Immature natural killer cell (primary cell): ENCODE data around the gene PID1. TPM values are rescaled to one million over a fixed set of nuclear protein-coding genes. Genes with fewer than 3 reads are reported as not detected.

ENCODE experiments used
- DNase-seq, 3 donors: peaks; one replicate each; pipeline ENCODE4 v3.0.0; 2022; ENCODE audit warnings: mixed read lengths in 1 of 3
- H3K27ac Mint-ChIP-seq, 6 donors: one replicate each; pipeline ENCODE4 v1.8.0; 2020; ENCODE audit warnings: mixed read lengths in 6 of 6, mild to moderate bottlenecking in 5 of 6, inconsistent platforms in 4 of 6, moderate library complexity in 3 of 6
- H3K27me3 Mint-ChIP-seq, 3 donors: one replicate each; pipeline ENCODE4 v1.8.0; 2020 to 2021; ENCODE audit warnings: low read depth in 3 of 3, mild to moderate bottlenecking in 3 of 3, mixed read lengths in 3 of 3, moderate library complexity in 3 of 3, inconsistent platforms in 1 of 3
- H3K36me3 Mint-ChIP-seq, 3 donors: one replicate each; pipeline ENCODE4 v1.8.0; 2020; ENCODE audit warnings: mixed read lengths in 3 of 3, inconsistent platforms in 2 of 3, mild to moderate bottlenecking in 2 of 3
- H3K4me1 Mint-ChIP-seq, 2 donors: one replicate each; pipeline ENCODE4 v1.8.0; 2020; ENCODE audit warnings: inconsistent platforms in 2 of 2, mild to moderate bottlenecking in 2 of 2, mixed read lengths in 2 of 2, moderate library complexity in 1 of 2
- H3K4me3 Mint-ChIP-seq, 5 donors: one replicate each; pipeline ENCODE4 v1.8.0; 2020; ENCODE audit warnings: mild to moderate bottlenecking in 5 of 5, mixed read lengths in 5 of 5, inconsistent platforms in 3 of 5, moderate library complexity in 3 of 5
- H3K9me3 Mint-ChIP-seq, 6 donors: one replicate each; pipeline ENCODE4 v1.8.0; 2020; ENCODE audit warnings: mild to moderate bottlenecking in 6 of 6, mixed read lengths in 6 of 6, inconsistent platforms in 4 of 6, moderate library complexity in 3 of 6
- polyA plus RNA-seq, 3 donors: library from polyadenylated mRNA; unstranded; fragments of 300-500 nt; fragmentation: Illumina TruSeq; gene quantifications; one replicate each; pipeline ENCODE4 v1.2.3, GENCODE V29; 2021

PID1 gene
- polyA plus RNA-seq, 3 donors from 2014 or later: 0.38 to 2.8 TPM; not detected in 1

GRCh38 chr2:229163893-229164292 lies 107.2 kb downstream of the PID1 start:
- H3K4me3 Mint-ChIP-seq: no peak overlapping the region
- no peak for DNase-seq
- H3K36me3 Mint-ChIP-seq: no peaks in the 10 kb centered on the region
- H3K9me3 Mint-ChIP-seq: peaks cover 0 to 8% (median 0%) of the 10 kb centered on the region in 6 donors
- peaks cover 0 to 2% (median 0%) of the 10 kb centered on the region in 3 donors for H3K27me3 Mint-ChIP-seq
- no peak overlapping the region for H3K27ac Mint-ChIP-seq
- no peaks in the 10 kb centered on the region for H3K4me1 Mint-ChIP-seq

GRCh38 chr2:229162015-229162414 lies 109.1 kb downstream of the PID1 start:
- H3K27me3 Mint-ChIP-seq: peaks cover 0 to 2% (median 0%) of the 10 kb centered on the region in 3 donors
- H3K27ac Mint-ChIP-seq: no peak overlapping the region
- no peak for DNase-seq
- no peaks in the 10 kb centered on the region for H3K4me1 Mint-ChIP-seq
- no peaks in the 10 kb centered on the region for H3K36me3 Mint-ChIP-seq
- H3K4me3 Mint-ChIP-seq: no peak overlapping the region
- H3K9me3 Mint-ChIP-seq: peaks cover 0 to 10% (median 4%) of the 10 kb centered on the region in 6 donors

DNA sequence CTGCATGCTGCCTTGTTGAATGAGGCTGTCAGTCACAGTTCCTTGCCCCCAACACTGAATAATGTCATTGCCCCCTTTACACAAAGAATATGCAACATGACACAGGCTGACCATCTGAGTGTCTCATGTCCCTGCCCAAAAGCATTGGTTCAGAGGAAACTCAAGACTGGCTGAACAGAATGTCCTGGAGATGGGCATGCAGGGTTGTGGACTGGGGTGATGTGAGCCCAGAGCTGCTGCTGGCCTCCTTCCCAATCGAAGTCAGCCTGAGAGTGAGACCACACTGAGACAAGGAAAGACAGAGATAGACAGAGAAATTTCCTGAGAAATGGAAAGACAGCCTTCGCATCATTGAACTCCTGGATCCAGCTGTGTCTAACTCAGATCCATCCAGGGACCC lies 110.1 kb downstream of the PID1 start:
- no peak overlapping the region for H3K4me3 Mint-ChIP-seq
- no peak overlapping the region for H3K27ac Mint-ChIP-seq
- peaks cover 0 to 2% (median 0%) of the 10 kb centered on the region in 3 donors for H3K27me3 Mint-ChIP-seq
- peaks cover 0 to 13% (median 4%) of the 10 kb centered on the region in 6 donors for H3K9me3 Mint-ChIP-seq
- H3K36me3 Mint-ChIP-seq: no peaks in the 10 kb centered on the region
- no peak for DNase-seq
- H3K4me1 Mint-ChIP-seq: no peaks in the 10 kb centered on the region

GRCh38 chr2:229160180-229160579 lies 110.9 kb downstream of the PID1 start:
- no peak overlapping the region for H3K27ac Mint-ChIP-seq
- H3K4me3 Mint-ChIP-seq: no peak overlapping the region

GRCh38 chr2:229159405-229159804 lies 111.7 kb downstream of the PID1 start:
- no peaks in the 10 kb centered on the region for H3K36me3 Mint-ChIP-seq
- no peak overlapping the region for H3K27ac Mint-ChIP-seq
- H3K27me3 Mint-ChIP-seq: peaks cover 0 to 2% (median 0%) of the 10 kb centered on the region in 3 donors
- no peaks in the 10 kb centered on the region for H3K4me1 Mint-ChIP-seq
- no peak for DNase-seq
- peaks cover 0 to 13% (median 6%) of the 10 kb centered on the region in 6 donors for H3K9me3 Mint-ChIP-seq
- no peak overlapping the region for H3K4me3 Mint-ChIP-seq

More at GRCh38 chr2:229160180-229160579, 110.9 kb downstream of the PID1 start:
- Mint-ChIP-seq H3K9me3 (peaks cover 0 to 13% (median 4%) of the 10 kb centered on the region in 6 donors), H3K4me1 (no peaks in the 10 kb centered on the region), H3K27me3 (peaks cover 0 to 2% (median 0%) of the 10 kb centered on the region in 3 donors), H3K36me3 (no peaks in the 10 kb centered on the region)
- no peak for DNase-seq

DNA sequence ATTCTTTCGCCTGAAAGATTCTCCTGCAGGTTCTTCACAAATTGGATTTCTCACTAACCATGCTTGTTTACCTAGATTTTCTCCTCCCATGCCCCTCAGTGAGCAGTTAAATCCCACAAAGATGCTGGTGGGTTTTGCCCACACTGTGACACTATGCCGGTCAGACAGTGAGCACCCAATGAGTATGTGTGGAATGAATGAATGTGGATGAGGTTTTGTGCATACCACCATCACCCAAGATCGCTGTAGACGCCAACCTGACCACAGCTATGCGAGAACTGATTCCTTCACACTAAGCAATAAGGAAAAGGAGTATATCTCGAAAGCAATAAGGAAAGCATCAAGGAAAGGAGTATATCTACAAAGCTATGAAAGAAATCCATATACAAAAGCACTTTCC lies 116.7 kb downstream of the PID1 start:
- no peaks in the 10 kb centered on the region for H3K27me3 Mint-ChIP-seq
- no peak overlapping the region for H3K4me3 Mint-ChIP-seq
- H3K27ac Mint-ChIP-seq: no peak overlapping the region

GRCh38 chr2:229153951-229154350 lies 117.1 kb downstream of the PID1 start:
- Mint-ChIP-seq H3K27me3 (no peaks in the 10 kb centered on the region), H3K9me3 (peaks cover 6 to 26% (median 9%) of the 10 kb centered on the region in 6 donors), H3K36me3 (no peaks in the 10 kb centered on the region)

More for the DNA sequence above, 116.7 kb downstream of the PID1 start:
- H3K4me1 Mint-ChIP-seq: no peaks in the 10 kb centered on the region
- DNase-seq: no peak
- H3K36me3 Mint-ChIP-seq: no peaks in the 10 kb centered on the region
- peaks cover 6 to 24% (median 9%) of the 10 kb centered on the region in 6 donors for H3K9me3 Mint-ChIP-seq

GRCh38 chr2:229153267-229153666 lies 117.8 kb downstream of the PID1 start:
- Mint-ChIP-seq H3K27me3 (no peaks in the 10 kb centered on the region), H3K27ac (no peak overlapping the region), H3K9me3 (peaks cover 4 to 24% (median 7%) of the 10 kb centered on the region in 6 donors), H3K4me3 (no peak overlapping the region), H3K36me3 (no peaks in the 10 kb centered on the region), H3K4me1 (no peaks in the 10 kb centered on the region)
- no peak for DNase-seq

More at GRCh38 chr2:229153951-229154350, 117.1 kb downstream of the PID1 start:
- Mint-ChIP-seq H3K4me1 (no peaks in the 10 kb centered on the region), H3K27ac (no peak overlapping the region), H3K4me3 (no peak overlapping the region)
- DNase-seq: no peak

DNA sequence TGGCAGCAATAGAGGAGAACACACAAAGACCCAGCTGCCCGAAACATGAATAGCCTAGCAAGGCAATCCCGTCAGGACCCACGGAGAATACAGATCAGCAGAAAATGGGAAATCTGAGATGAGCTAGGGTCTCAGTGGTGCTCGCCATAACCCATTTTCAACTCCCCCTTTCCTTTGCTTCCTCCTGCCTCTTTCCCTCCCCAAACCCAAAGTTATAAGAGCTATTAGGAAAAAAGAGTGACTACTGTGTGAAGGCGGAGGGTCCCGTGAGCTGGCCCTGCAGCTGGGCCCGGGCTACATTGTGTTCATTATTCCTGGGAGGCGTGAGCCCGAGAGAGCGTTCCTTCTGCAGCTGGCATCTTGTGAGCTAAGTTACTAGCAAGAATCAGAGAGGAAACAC lies 118.4 kb downstream of the PID1 start:
- Mint-ChIP-seq H3K27ac (no peak overlapping the region), H3K4me1 (no peaks in the 10 kb centered on the region), H3K4me3 (no peak overlapping the region), H3K27me3 (no peaks in the 10 kb centered on the region), H3K9me3 (peaks cover 4 to 21% (median 9%) of the 10 kb centered on the region in 6 donors), H3K36me3 (no peaks in the 10 kb centered on the region)
- DNase-seq: no peak

- Mint-ChIP-seq H3K36me3 (no peaks in the 10 kb centered on the region), H3K4me1 (no peaks in the 10 kb centered on the region), H3K4me3 (no peak overlapping the region), H3K9me3 (peaks cover 6 to 18% (median 12%) of the 10 kb centered on the region in 6 donors), H3K27me3 (no peaks in the 10 kb centered on the region), H3K27ac (no peak overlapping the region)
- no peak for DNase-seq
These were observed 120.8 kb downstream of the PID1 start for GRCh38 chr2:229150317-229150716.

DNA sequence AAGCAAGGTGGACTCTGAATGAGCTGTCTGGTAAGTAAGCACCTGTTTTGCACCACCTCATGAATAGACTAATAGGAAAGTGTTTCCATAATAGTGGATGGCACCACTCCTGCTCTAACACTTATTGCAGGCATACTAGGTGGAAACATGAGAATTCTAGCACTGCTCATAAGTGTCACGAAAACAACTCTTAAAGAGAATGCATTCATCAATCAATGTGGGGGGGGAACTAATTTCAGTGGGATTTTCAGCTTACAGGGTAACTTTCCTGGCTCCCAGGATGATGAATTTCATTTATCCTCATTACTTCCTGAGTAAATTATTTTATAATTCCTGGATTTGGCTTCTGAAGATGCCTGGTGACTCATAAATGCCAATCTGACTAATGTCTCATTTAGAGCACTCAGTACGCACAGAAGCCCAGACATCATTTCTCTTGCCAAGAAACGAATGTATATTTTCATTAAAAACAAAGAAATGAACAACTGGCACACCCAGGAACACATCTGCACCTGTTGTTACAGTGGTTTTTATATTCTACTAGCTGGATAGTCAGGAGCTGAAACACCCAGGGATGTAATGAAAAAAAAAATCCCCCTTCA lies 129.6 kb downstream of the PID1 start:
- Mint-ChIP-seq H3K27ac (no peak overlapping the region), H3K36me3 (no peaks in the 10 kb centered on the region), H3K27me3 (no peaks in the 10 kb centered on the region), H3K4me1 (no peaks in the 10 kb centered on the region), H3K9me3 (peaks cover 0 to 11% (median 5%) of the 10 kb centered on the region in 6 donors), H3K4me3 (no peak overlapping the region)
- no peak for DNase-seq

DNA sequence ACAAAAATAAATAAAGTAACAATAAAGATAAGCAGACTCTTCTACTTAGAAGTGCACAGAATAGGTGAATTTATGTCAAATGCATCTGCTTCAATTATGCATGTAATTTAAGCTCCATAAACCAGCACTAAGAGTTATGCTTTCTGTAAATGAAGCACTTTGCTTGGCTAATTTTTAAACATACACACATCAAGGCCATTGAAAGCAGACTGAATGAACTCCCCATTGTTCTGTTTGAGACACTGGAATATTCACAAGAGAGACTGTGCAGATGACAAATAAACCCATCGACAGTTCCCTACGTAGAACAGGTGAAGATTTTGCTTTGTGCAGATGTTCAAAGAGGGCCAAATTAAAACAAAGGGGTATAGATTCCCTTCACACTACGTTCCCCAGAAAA lies 133.4 kb downstream of the PID1 start:
- Mint-ChIP-seq H3K4me3 (no peak overlapping the region), H3K36me3 (no peaks in the 10 kb centered on the region), H3K4me1 (no peaks in the 10 kb centered on the region), H3K27me3 (no peaks in the 10 kb centered on the region), H3K9me3 (peaks cover 0 to 15% (median 4%) of the 10 kb centered on the region in 6 donors), H3K27ac (no peak overlapping the region)
- DNase-seq: no peak

DNA sequence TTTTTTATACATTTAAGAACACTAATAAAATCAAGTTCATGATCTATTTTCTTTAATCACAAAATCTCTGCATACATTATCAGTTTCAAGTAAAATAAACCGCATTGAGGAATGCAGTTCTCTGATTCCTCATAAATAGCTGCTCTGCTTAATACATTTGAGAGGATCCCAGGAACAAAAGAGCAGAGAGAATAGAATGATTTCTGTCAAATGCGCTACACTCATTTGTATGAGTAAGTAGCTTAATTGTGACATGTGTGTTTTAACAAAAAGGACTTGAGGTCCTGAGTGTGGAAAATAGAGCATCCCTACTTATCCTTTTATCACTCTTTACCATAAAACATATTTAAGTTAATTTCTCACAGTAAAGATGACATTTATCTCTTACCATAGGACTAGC lies 134.0 kb downstream of the PID1 start:
- H3K27ac Mint-ChIP-seq: no peak overlapping the region
- H3K4me3 Mint-ChIP-seq: no peak overlapping the region
- DNase-seq: no peak
- no peaks in the 10 kb centered on the region for H3K27me3 Mint-ChIP-seq
- peaks cover 0 to 15% (median 3%) of the 10 kb centered on the region in 6 donors for H3K9me3 Mint-ChIP-seq
- no peaks in the 10 kb centered on the region for H3K4me1 Mint-ChIP-seq
- H3K36me3 Mint-ChIP-seq: no peaks in the 10 kb centered on the region

DNA sequence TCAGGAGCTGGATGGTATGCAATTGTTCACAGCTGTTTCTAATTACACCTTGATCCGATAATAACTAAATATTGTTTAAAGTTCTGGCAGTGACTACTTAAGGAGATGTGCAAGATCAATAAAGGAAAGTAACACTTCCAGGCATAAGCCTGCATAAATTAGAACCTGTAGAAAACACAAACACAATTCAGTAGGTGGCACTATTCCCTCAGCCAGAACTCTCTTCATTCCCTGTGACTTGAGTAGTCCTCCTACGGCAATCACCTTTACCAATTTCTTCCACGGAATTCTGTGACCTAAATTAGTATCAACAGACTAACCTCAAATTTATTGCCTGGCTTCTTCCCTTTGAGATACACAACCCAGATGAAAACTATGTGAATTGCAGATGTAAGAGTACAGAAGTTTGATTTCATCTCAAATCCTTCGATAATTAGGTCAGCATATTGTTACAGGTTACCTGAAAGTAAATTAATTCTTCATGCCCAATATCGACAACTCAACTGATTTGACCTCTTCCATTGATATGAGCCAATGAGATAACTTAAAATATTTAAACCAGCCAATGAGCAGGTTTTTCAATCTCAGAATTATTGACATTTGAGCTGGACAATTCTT lies 137.8 kb downstream of the PID1 start:
- Mint-ChIP-seq H3K4me3 (no peak overlapping the region), H3K36me3 (no peaks in the 10 kb centered on the region), H3K4me1 (no peaks in the 10 kb centered on the region), H3K27me3 (no peaks in the 10 kb centered on the region), H3K9me3 (peaks cover 0 to 11% (median 3%) of the 10 kb centered on the region in 6 donors), H3K27ac (no peak overlapping the region)
- DNase-seq: no peak
